Natural killer cell (primary cell): ENCODE results near the gene PDE4B. TPM values are rescaled to one million over a fixed set of nuclear protein-coding genes. Genes with fewer than 3 reads are reported as not detected.

Source experiments
- ATAC-seq, 3 donors: fragments of 150-1000 bp in 2 of 3; fragments of 200-7000 bp in 1 of 3; cut with Tn5 transposase; 1 replicate in 1 of 3; 2 replicates in 2 of 3; pipeline ENCODE4 v1.10.0; 2021; ENCODE audit warnings: mild to moderate bottlenecking in 2 of 3, moderate library complexity in 2 of 3
- DNase-seq, 2 donors: peaks; one replicate each; pipeline versions ENCODE4 v3.0.0 to v3.0.0-alpha.2; 2013 to 2021; ENCODE audit warnings: mixed read lengths in 1 of 2
- H3K27ac ChIP-seq: one replicate; pipeline ENCODE4 v1.5.1; 2013; ENCODE audit warnings: mild to moderate bottlenecking, low read length
- H3K27me3 ChIP-seq: one replicate; pipeline ENCODE4 v1.6.1; 2013; ENCODE audit warnings: low read length; ENCODE audit not compliant: control insufficient read depth, insufficient read depth
- H3K36me3 ChIP-seq: one replicate; pipeline ENCODE4 v1.6.1; 2013; ENCODE audit warnings: low read length; ENCODE audit not compliant: control insufficient read depth, insufficient read depth
- H3K4me1 ChIP-seq: one replicate; pipeline ENCODE4 v1.6.1; 2013; ENCODE audit warnings: low read length; ENCODE audit not compliant: control insufficient read depth, insufficient read depth
- H3K4me3 ChIP-seq: one replicate; pipeline ENCODE4 v1.5.1; 2013; ENCODE audit warnings: low read length
- H3K9me3 ChIP-seq: one replicate; pipeline ENCODE4 v1.6.1; 2013; ENCODE audit warnings: low read length; ENCODE audit not compliant: control insufficient read depth, insufficient read depth
- H3K27ac Mint-ChIP-seq, 2 donors: one replicate each; pipeline ENCODE4 v1.8.0; 2022; ENCODE audit warnings: mild to moderate bottlenecking in 2 of 2, mixed read lengths in 2 of 2, moderate library complexity in 1 of 2
- H3K27me3 Mint-ChIP-seq, 2 donors: one replicate each; pipeline ENCODE4 v1.8.0; 2022; ENCODE audit warnings: low read depth in 2 of 2, mixed read lengths in 2 of 2
- H3K36me3 Mint-ChIP-seq: one replicate; pipeline ENCODE4 v1.8.0; 2022; ENCODE audit warnings: mixed read lengths
- H3K4me1 Mint-ChIP-seq, 2 donors: one replicate each; pipeline ENCODE4 v1.8.0; 2022; ENCODE audit warnings: mixed read lengths in 2 of 2
- H3K4me3 Mint-ChIP-seq: one replicate; pipeline ENCODE4 v1.8.0; 2022; ENCODE audit warnings: mild to moderate bottlenecking, moderate library complexity, mixed read lengths
- H3K9me3 Mint-ChIP-seq, 2 donors: one replicate each; pipeline ENCODE4 v1.8.0; 2022; ENCODE audit warnings: mixed read lengths in 2 of 2
- CTCF ChIP-seq: fragments of 200-600 bp; IDR thresholded peaks from one replicate; pipeline ENCODE4 v1.8.0; 2022; ENCODE audit warnings: antibody characterized with exemption
- WGBS: methylation state at CpG from one replicate; pipeline ENCODE4 v1.1.7; 2013; ENCODE audit warnings: missing lambda C conversion rate; ENCODE audit not compliant: insufficient coverage; 5-methylcytosine and 5-hydroxymethylcytosine counted together
- intact Hi-C: fragments of 100-400 bp; cut with micrococcal nuclease; formaldehyde crosslinking; loops from one replicate; pipeline ENCODE4 v1.14.2; 2022
- total RNA-seq, 4 donors: library from RNA; stranded (reverse); fragments of 120-200 nt in 1 of 4; gene quantifications; one replicate each; pipeline versions ENCODE4 v1.2.3 to v1.2.4, GENCODE V29; 2013 to 2022

The PDE4B gene
- total RNA-seq, 3 donors from 2014 or later (not counting 1 experiment from before 2014, with no cell fraction given), result 18.0 to 42.4 (median 25.5) TPM

GRCh38 chr1:66400660-66401059 is 608.0 kb downstream of the PDE4B start:
- no peak overlapping the region for H3K4me3 Mint-ChIP-seq
- no peaks in the 10 kb centered on the region for H3K36me3 Mint-ChIP-seq
- ATAC-seq (no peak), DNase-seq (no peak)
- H3K4me1 Mint-ChIP-seq, result no peaks in the 10 kb centered on the region
- Histone ChIP-seq H3K27ac (no peak overlapping the region), H3K36me3 (no peaks in the 10 kb centered on the region), H3K27me3 (no peaks in the 10 kb centered on the region), H3K9me3 (no peaks in the 10 kb centered on the region), H3K4me3 (no peak overlapping the region), H3K4me1 (peaks cover 3% of the 10 kb centered on the region)
- WGBS, result 91% methylated on average over 3 of the region's 4 CpGs
- no peaks in the 10 kb centered on the region for H3K9me3 Mint-ChIP-seq
- peaks cover 0 to 3% of the 10 kb centered on the region in 2 donors for H3K27me3 Mint-ChIP-seq
- H3K27ac Mint-ChIP-seq, result no peak overlapping the region
- no peak for TF ChIP-seq CTCF
- intact Hi-C loops, result no loop called here

DNA sequence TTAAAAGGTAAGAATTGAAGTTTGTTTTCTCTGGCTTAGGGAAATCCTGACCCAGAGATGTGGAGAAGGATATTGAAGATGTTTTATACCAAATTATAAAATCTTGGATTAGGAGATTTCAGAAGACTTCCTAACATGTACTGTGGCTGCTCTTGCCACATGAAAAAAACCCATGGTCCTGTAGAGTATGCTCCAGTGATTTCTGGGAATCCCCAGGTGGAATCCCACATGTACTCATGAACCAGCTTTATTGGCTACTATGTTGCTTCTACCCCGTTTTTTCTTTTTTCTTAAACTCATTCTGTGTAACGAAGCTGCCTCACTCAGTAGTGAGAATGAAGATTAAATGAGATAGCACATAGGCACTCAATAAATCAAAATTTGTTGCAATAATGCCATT is 608.5 kb downstream of the PDE4B start:
- no peaks in the 10 kb centered on the region for H3K4me1 Mint-ChIP-seq
- intact Hi-C loops, result no loop called here
- H3K27me3 Mint-ChIP-seq, result peaks cover 0 to 3% of the 10 kb centered on the region in 2 donors
- TF ChIP-seq CTCF, result no peak
- Histone ChIP-seq H3K9me3 (no peaks in the 10 kb centered on the region), H3K27me3 (no peaks in the 10 kb centered on the region), H3K27ac (no peak overlapping the region), H3K36me3 (no peaks in the 10 kb centered on the region), H3K4me3 (no peak overlapping the region), H3K4me1 (peaks cover 3% of the 10 kb centered on the region)
- ATAC-seq (no peak), DNase-seq (no peak)
- no peak overlapping the region for H3K27ac Mint-ChIP-seq
- no peaks in the 10 kb centered on the region for H3K36me3 Mint-ChIP-seq
- WGBS, result 67% methylated on average over 1 of the region's 2 CpGs
- H3K9me3 Mint-ChIP-seq, result no peaks in the 10 kb centered on the region
- H3K4me3 Mint-ChIP-seq, result no peak overlapping the region

GRCh38 chr1:66402194-66402593 is 609.5 kb downstream of the PDE4B start:
- H3K9me3 Mint-ChIP-seq, result no peaks in the 10 kb centered on the region
- Histone ChIP-seq H3K4me3 (no peak overlapping the region), H3K27me3 (no peaks in the 10 kb centered on the region), H3K27ac (no peak overlapping the region), H3K9me3 (no peaks in the 10 kb centered on the region), H3K4me1 (peaks cover 3% of the 10 kb centered on the region), H3K36me3 (no peaks in the 10 kb centered on the region)
- WGBS, result 70% methylated on average over 1 of the region's 1 CpG
- H3K36me3 Mint-ChIP-seq, result no peaks in the 10 kb centered on the region
- TF ChIP-seq CTCF, result no peak
- no peak overlapping the region for H3K27ac Mint-ChIP-seq
- no peak overlapping the region for H3K4me3 Mint-ChIP-seq
- H3K4me1 Mint-ChIP-seq, result no peaks in the 10 kb centered on the region
- ATAC-seq (no peak), DNase-seq (no peak)
- intact Hi-C loops, result no loop called here
- peaks cover 0 to 3% of the 10 kb centered on the region in 2 donors for H3K27me3 Mint-ChIP-seq

DNA sequence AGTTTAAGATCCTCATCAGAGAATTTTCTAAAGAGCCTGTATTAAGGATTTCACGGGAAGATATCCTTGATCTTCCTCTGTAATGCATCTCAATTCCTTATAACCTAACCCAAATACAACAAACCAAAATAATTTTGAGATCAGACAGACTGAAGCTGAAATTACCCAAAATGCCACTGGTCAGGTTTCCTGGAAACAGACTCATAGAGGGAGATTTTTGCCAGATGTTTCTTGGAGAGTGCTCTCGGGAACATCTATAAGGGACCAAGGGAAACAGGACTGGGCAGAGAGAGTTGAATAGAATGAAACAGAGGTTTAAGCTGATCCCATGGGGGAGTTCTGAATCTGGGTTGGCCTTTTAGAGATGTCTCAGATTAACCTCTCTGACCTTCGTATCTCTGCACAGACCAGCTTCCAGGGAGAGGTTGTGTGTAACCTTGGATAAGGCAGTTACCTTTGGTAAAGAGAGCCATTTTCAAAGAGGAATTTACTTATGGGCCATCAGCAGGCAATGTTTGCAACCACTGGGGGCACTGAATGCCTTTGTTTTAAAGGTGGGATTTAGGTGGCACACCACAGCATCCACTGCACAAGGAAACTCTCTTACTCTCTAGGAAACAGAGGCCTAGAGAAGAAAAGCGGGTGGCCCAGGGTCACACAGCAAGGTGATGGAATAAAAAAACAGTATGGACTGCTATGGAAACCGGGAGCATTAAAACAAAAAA is 610.5 kb downstream of the PDE4B start:
- Histone ChIP-seq H3K9me3 (no peaks in the 10 kb centered on the region), H3K4me3 (no peak overlapping the region), H3K4me1 (no peaks in the 10 kb centered on the region), H3K27ac (no peak overlapping the region), H3K27me3 (no peaks in the 10 kb centered on the region), H3K36me3 (no peaks in the 10 kb centered on the region)
- DNase-seq, result no peak
- WGBS, result 90% methylated on average over 5 of the region's 5 CpGs
- no peak overlapping the region for H3K27ac Mint-ChIP-seq
- no peak for ATAC-seq
- intact Hi-C loops, result no loop called here
- H3K4me3 Mint-ChIP-seq, result no peak overlapping the region
- H3K36me3 Mint-ChIP-seq, result no peaks in the 10 kb centered on the region
- peaks cover 0 to 3% of the 10 kb centered on the region in 2 donors for H3K27me3 Mint-ChIP-seq
- H3K9me3 Mint-ChIP-seq, result no peaks in the 10 kb centered on the region
- no peaks in the 10 kb centered on the region for H3K4me1 Mint-ChIP-seq
- TF ChIP-seq CTCF, result no peak
